Astrocyte (in vitro differentiated cells and primary cell): ENCODE results near the gene POFUT2. TPM values are rescaled to one million over a fixed set of nuclear protein-coding genes. Genes with fewer than 3 reads are reported as not detected.
A peak's percentile ranks its signal among the peaks of the same experiment; 100 is the strongest.
"Not testable (repeated sequence)": the region's sequence is repeated elsewhere in the genome, so short reads cannot be mapped to it uniquely, and the experiment has no call there.

ENCODE experiments used
- DNase-seq: peaks from one replicate; pipeline ENCODE4 v3.0.0-alpha.2; 2010; ENCODE audit warnings: low read depth
- FAIRE-seq: peaks from 2 replicates; lab custom pipeline; 2011; peaks lifted over from hg19 to GRCh38; lab: Jason Lieb, UNC
- H2AFZ ChIP-seq: 2 replicates; pipeline ENCODE4 v1.6.0; 2012; ENCODE audit warnings: low read depth, low read length, inconsistent platforms
- H3K27ac ChIP-seq: 2 replicates; pipeline ENCODE4 v1.5.1; 2011; ENCODE audit warnings: low read depth, low read length, inconsistent platforms
- H3K27me3 ChIP-seq: 2 replicates; pipeline ENCODE4 v1.6.0; 2011; ENCODE audit warnings: low read length, inconsistent platforms; ENCODE audit not compliant: insufficient read depth
- H3K36me3 ChIP-seq: 2 replicates; pipeline ENCODE4 v1.5.1; 2011; ENCODE audit warnings: low read length, inconsistent platforms; ENCODE audit not compliant: insufficient read depth
- H3K4me1 ChIP-seq: 2 replicates; pipeline ENCODE4 v1.5.1; 2011; ENCODE audit warnings: low read length, inconsistent platforms; ENCODE audit not compliant: insufficient read depth
- H3K4me2 ChIP-seq: 2 replicates; pipeline ENCODE4 v1.6.0; 2012; ENCODE audit warnings: low read length, inconsistent platforms
- H3K4me3 ChIP-seq: 2 replicates; pipeline ENCODE4 v1.5.1; 2011; ENCODE audit warnings: low read depth, mild to moderate bottlenecking, low read length, inconsistent platforms; ENCODE audit not compliant: insufficient read depth
- H3K79me2 ChIP-seq: 2 replicates; pipeline ENCODE4 v1.6.0; 2012; ENCODE audit warnings: mild to moderate bottlenecking, low read length, inconsistent platforms; ENCODE audit not compliant: insufficient read depth
- H3K9ac ChIP-seq: 2 replicates; pipeline ENCODE4 v1.6.0; 2012; ENCODE audit warnings: mild to moderate bottlenecking, low read length, inconsistent platforms
- H3K9me3 ChIP-seq: 2 replicates; pipeline ENCODE4 v1.5.1; 2012; ENCODE audit warnings: low read depth, mild to moderate bottlenecking, low read length, inconsistent platforms; ENCODE audit not compliant: insufficient read depth
- H4K20me1 ChIP-seq: 2 replicates; pipeline ENCODE4 v1.6.0; 2012; ENCODE audit warnings: low read length, inconsistent platforms; ENCODE audit not compliant: insufficient read depth
- H3K27ac Mint-ChIP-seq: one replicate; pipeline ENCODE4 v1.8.0; 2021; ENCODE audit warnings: mild to moderate bottlenecking, mixed read lengths; ENCODE audit not compliant: unreplicated experiment
- H3K27me3 Mint-ChIP-seq: one replicate; pipeline ENCODE4 v1.8.0; 2021; ENCODE audit warnings: low read depth, mixed read lengths; ENCODE audit not compliant: unreplicated experiment
- H3K36me3 Mint-ChIP-seq: one replicate; pipeline ENCODE4 v1.8.0; 2021; ENCODE audit warnings: low read depth, mixed read lengths; ENCODE audit not compliant: unreplicated experiment
- H3K4me1 Mint-ChIP-seq: one replicate; pipeline ENCODE4 v1.8.0; 2021; ENCODE audit warnings: low read depth, mixed read lengths; ENCODE audit not compliant: unreplicated experiment
- H3K4me3 Mint-ChIP-seq: one replicate; pipeline ENCODE4 v1.8.0; 2021; ENCODE audit warnings: mild to moderate bottlenecking, moderate library complexity, mixed read lengths; ENCODE audit not compliant: unreplicated experiment
- H3K9me3 Mint-ChIP-seq: one replicate; pipeline ENCODE4 v1.8.0; 2021; ENCODE audit warnings: mild to moderate bottlenecking, mixed read lengths; ENCODE audit not compliant: unreplicated experiment
- CTCF ChIP-seq: IDR thresholded peaks from 2 replicates; pipeline ENCODE4 v1.5.1; 2011; ENCODE audit warnings: low read depth, mild to moderate bottlenecking, inconsistent platforms, low read length, moderate library complexity; ENCODE audit not compliant: insufficient read depth
- EZH2 ChIP-seq: IDR thresholded peaks from 2 replicates; pipeline ENCODE4 v1.6.1; 2012; ENCODE audit warnings: mild to moderate bottlenecking, low read length, inconsistent platforms; ENCODE audit not compliant: insufficient read depth
- total RNA-seq: library from RNA; stranded (reverse); gene quantifications from 2 replicates; pipeline ENCODE4 v1.2.1, GENCODE V29; 2021

POFUT2 gene
- total RNA-seq, 1 donor from 2014 or later: 109 TPM

- no peaks in the 10 kb centered on the region for H3K27me3 ChIP-seq
- no peaks in the 10 kb centered on the region for H4K20me1 ChIP-seq
- peaks cover 41% of the 10 kb centered on the region for H3K4me1 ChIP-seq
- no peak overlapping the region for H2AFZ ChIP-seq
- H3K27me3 Mint-ChIP-seq: no peaks in the 10 kb centered on the region
- H3K4me1 Mint-ChIP-seq: peaks cover 15% of the 10 kb centered on the region
- H3K9me3 Mint-ChIP-seq: peaks cover 6% of the 10 kb centered on the region
- no peak overlapping the region for H3K4me3 Mint-ChIP-seq
- no peak overlapping the region for H3K4me3 ChIP-seq
- no peaks in the 10 kb centered on the region for H3K9me3 ChIP-seq
- peak overlapping the region; percentile 84 for H3K27ac ChIP-seq
- H3K36me3 ChIP-seq: no peaks in the 10 kb centered on the region
- no peaks in the 10 kb centered on the region for H3K79me2 ChIP-seq
- DNase-seq (no peak), FAIRE-seq (no peak)
- TF ChIP-seq EZH2: no peak
- no peak for TF ChIP-seq CTCF
- peak overlapping the region; percentile 70 for H3K4me2 ChIP-seq
- H3K36me3 Mint-ChIP-seq: peaks cover 5% of the 10 kb centered on the region
- no peak overlapping the region for H3K27ac Mint-ChIP-seq
- H3K9ac ChIP-seq: peak overlapping the region; percentile 71
Measured at GRCh38 chr21:45318146-45318555, 30.5 kb upstream of the POFUT2 start.

GRCh38 chr21:45317398-45318145 is 29.9 kb upstream of the POFUT2 start:
- FAIRE-seq (peak; percentile 88), DNase-seq (peak; percentile 86)
- Histone ChIP-seq H3K79me2 (no peaks in the 10 kb centered on the region), H3K4me2 (peak overlapping the region; percentile 70), H2AFZ (no peak overlapping the region), H3K4me1 (peaks cover 38% of the 10 kb centered on the region), H3K4me3 (no peak overlapping the region), H3K36me3 (no peaks in the 10 kb centered on the region), H3K27me3 (no peaks in the 10 kb centered on the region), H3K27ac (peak overlapping the region; percentile 84), H4K20me1 (no peaks in the 10 kb centered on the region), H3K9me3 (no peaks in the 10 kb centered on the region), H3K9ac (peak overlapping the region; percentile 71)
- Mint-ChIP-seq H3K27me3 (no peaks in the 10 kb centered on the region), H3K9me3 (peaks cover 6% of the 10 kb centered on the region), H3K4me1 (peaks cover 15% of the 10 kb centered on the region), H3K36me3 (peaks cover 5% of the 10 kb centered on the region), H3K4me3 (no peak overlapping the region), H3K27ac (no peak overlapping the region)
- no peak for TF ChIP-seq CTCF
- TF ChIP-seq EZH2: no peak

GRCh38 chr21:45316871-45317397 is 29.2 kb upstream of the POFUT2 start:
- H3K4me2 ChIP-seq: peak overlapping the region; percentile 70
- no peaks in the 10 kb centered on the region for H4K20me1 ChIP-seq
- Mint-ChIP-seq H3K27ac (no peak overlapping the region), H3K4me1 (peaks cover 15% of the 10 kb centered on the region), H3K9me3 (peaks cover 9% of the 10 kb centered on the region), H3K27me3 (no peaks in the 10 kb centered on the region), H3K4me3 (no peak overlapping the region), H3K36me3 (peaks cover 8% of the 10 kb centered on the region)
- H3K4me1 ChIP-seq: peaks cover 38% of the 10 kb centered on the region
- peak overlapping the region; percentile 84 for H3K27ac ChIP-seq
- no peaks in the 10 kb centered on the region for H3K9me3 ChIP-seq
- H3K27me3 ChIP-seq: no peaks in the 10 kb centered on the region
- no peak for DNase-seq
- H3K4me3 ChIP-seq: no peak overlapping the region
- H3K9ac ChIP-seq: peak overlapping the region; percentile 26
- no peaks in the 10 kb centered on the region for H3K36me3 ChIP-seq
- no peaks in the 10 kb centered on the region for H3K79me2 ChIP-seq
- H2AFZ ChIP-seq: no peak overlapping the region
- no peak for FAIRE-seq
- TF ChIP-seq EZH2 (no peak), CTCF (no peak)

GRCh38 chr21:45315676-45316470 is 28.2 kb upstream of the POFUT2 start:
- not testable (repeated sequence) for H3K79me2 ChIP-seq, DNase-seq, H3K27ac ChIP-seq, H3K9me3 ChIP-seq, H3K4me3 Mint-ChIP-seq, H3K36me3 ChIP-seq, H3K4me2 ChIP-seq, H3K4me3 ChIP-seq, H3K27me3 Mint-ChIP-seq, H4K20me1 ChIP-seq, H3K27ac Mint-ChIP-seq, H2AFZ ChIP-seq, FAIRE-seq, H3K36me3 Mint-ChIP-seq, H3K9ac ChIP-seq, H3K27me3 ChIP-seq
- H3K4me1 ChIP-seq: peaks cover 38% of the 10 kb centered on the region
- Mint-ChIP-seq H3K4me1 (peaks cover 16% of the 10 kb centered on the region), H3K9me3 (peaks cover 11% of the 10 kb centered on the region)
